Measurements from ENCODE around the gene TMEM156. TPM values are rescaled to one million over a fixed set of nuclear protein-coding genes. Genes with fewer than 3 reads are reported as not detected.

TMEM156 gene
- total RNA-seq, 3 donors from 2014 or later (not counting 1 experiment from before 2014, with no cell fraction given): 13.8 to 22.3 (median 16.8) TPM

- no peak overlapping the region for H3K4me3 Mint-ChIP-seq
- no peaks in the 10 kb centered on the region for H3K4me1 Mint-ChIP-seq
- H3K4me3 ChIP-seq (ENCODE audit: low read length): no peak overlapping the region
- intact Hi-C loops (cut with micrococcal nuclease): no loop called here
- H3K27me3 ChIP-seq (ENCODE audit: control insufficient read depth, insufficient read depth, low read length): no peaks in the 10 kb centered on the region
- no peaks in the 10 kb centered on the region for H3K4me1 ChIP-seq (ENCODE audit: control insufficient read depth, insufficient read depth, low read length)
- ATAC-seq: no peak
- WGBS (ENCODE audit: insufficient coverage): 87% methylated on average over 3 of the region's 3 CpGs
- TF ChIP-seq CTCF (IDR thresholded peaks at IDR 0.05): no peak
- no peak overlapping the region for H3K27ac ChIP-seq (ENCODE audit: low read length)
- no peaks in the 10 kb centered on the region for H3K36me3 ChIP-seq (ENCODE audit: control insufficient read depth, insufficient read depth, low read length)
- H3K27me3 Mint-ChIP-seq (ENCODE audit: low read depth in 2 of 2): no peaks in the 10 kb centered on the region
- no peaks in the 10 kb centered on the region for H3K9me3 ChIP-seq (ENCODE audit: control insufficient read depth, insufficient read depth, low read length)
- H3K27ac Mint-ChIP-seq: no peak overlapping the region
- no peaks in the 10 kb centered on the region for H3K36me3 Mint-ChIP-seq
- DNase-seq: no peak
- H3K9me3 Mint-ChIP-seq: no peaks in the 10 kb centered on the region
Measured at GRCh38 chr4:38921151-38921550, 111.1 kb downstream of the TMEM156 start.

- H3K9me3 Mint-ChIP-seq: no peaks in the 10 kb centered on the region
- no peak overlapping the region for H3K27ac Mint-ChIP-seq
- no peaks in the 10 kb centered on the region for H3K36me3 ChIP-seq (ENCODE audit: control insufficient read depth, insufficient read depth, low read length)
- no peak for TF ChIP-seq CTCF (IDR thresholded peaks at IDR 0.05)
- H3K4me3 ChIP-seq (ENCODE audit: low read length): no peak overlapping the region
- H3K4me1 Mint-ChIP-seq: no peaks in the 10 kb centered on the region
- H3K4me1 ChIP-seq (ENCODE audit: control insufficient read depth, insufficient read depth, low read length): no peaks in the 10 kb centered on the region
- 30% methylated on average over 6 of the region's 6 CpGs for WGBS (ENCODE audit: insufficient coverage)
- H3K4me3 Mint-ChIP-seq: no peak overlapping the region
- ATAC-seq: no peak
- no peaks in the 10 kb centered on the region for H3K36me3 Mint-ChIP-seq
- intact Hi-C loops (cut with micrococcal nuclease): no loop called here
- H3K9me3 ChIP-seq (ENCODE audit: control insufficient read depth, insufficient read depth, low read length): no peaks in the 10 kb centered on the region
- H3K27me3 ChIP-seq (ENCODE audit: control insufficient read depth, insufficient read depth, low read length): no peaks in the 10 kb centered on the region
- DNase-seq: peak in 1 of 2 donors; percentile 11
- H3K27ac ChIP-seq (ENCODE audit: low read length): no peak overlapping the region
- no peaks in the 10 kb centered on the region for H3K27me3 Mint-ChIP-seq (ENCODE audit: low read depth in 2 of 2)
Measured at GRCh38 chr4:38920677-38921076, 111.5 kb downstream of the TMEM156 start.

- 87% methylated on average over 2 of the region's 2 CpGs for WGBS (ENCODE audit: insufficient coverage)
- no peaks in the 10 kb centered on the region for H3K9me3 Mint-ChIP-seq
- peaks cover 2 to 4% of the 10 kb centered on the region in 2 donors for H3K4me1 Mint-ChIP-seq
- Histone ChIP-seq H3K9me3 (ENCODE audit: control insufficient read depth, insufficient read depth, low read length) (no peaks in the 10 kb centered on the region), H3K4me1 (ENCODE audit: control insufficient read depth, insufficient read depth, low read length) (no peaks in the 10 kb centered on the region), H3K4me3 (ENCODE audit: low read length) (no peak overlapping the region), H3K36me3 (ENCODE audit: control insufficient read depth, insufficient read depth, low read length) (no peaks in the 10 kb centered on the region), H3K27ac (ENCODE audit: low read length) (no peak overlapping the region), H3K27me3 (ENCODE audit: control insufficient read depth, insufficient read depth, low read length) (no peaks in the 10 kb centered on the region)
- DNase-seq (no peak), ATAC-seq (no peak)
- intact Hi-C loops (cut with micrococcal nuclease): no loop called here
- no peak overlapping the region for H3K4me3 Mint-ChIP-seq
- no peak for TF ChIP-seq CTCF (IDR thresholded peaks at IDR 0.05)
- no peaks in the 10 kb centered on the region for H3K36me3 Mint-ChIP-seq
- H3K27me3 Mint-ChIP-seq (ENCODE audit: low read depth in 2 of 2): no peaks in the 10 kb centered on the region
- H3K27ac Mint-ChIP-seq: no peak overlapping the region
Measured at GRCh38 chr4:38920186-38920585, 112.0 kb downstream of the TMEM156 start.

DNA sequence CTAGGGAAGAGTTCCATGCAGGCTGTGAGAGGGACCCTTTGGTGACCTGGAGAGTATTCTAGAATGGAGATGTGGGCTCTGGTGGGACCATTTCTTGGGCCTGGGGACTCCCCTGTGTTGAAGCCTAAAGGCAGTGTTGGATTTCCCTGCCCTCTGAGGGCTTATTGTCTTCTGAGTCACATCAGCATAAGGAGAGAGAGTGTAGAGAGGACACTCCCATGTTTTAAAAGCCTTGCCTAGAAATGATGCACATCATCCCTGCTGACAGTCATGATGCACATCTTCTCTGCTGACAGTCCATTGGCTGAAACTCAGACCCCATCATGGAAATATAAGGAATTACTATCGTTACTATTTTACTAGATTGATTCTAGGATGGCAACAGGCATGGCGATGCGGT lies 112.7 kb downstream of the TMEM156 start:
- 96% methylated on average over 3 of the region's 3 CpGs for WGBS (ENCODE audit: insufficient coverage)

More for the DNA sequence above, 112.7 kb downstream of the TMEM156 start:
- ATAC-seq (no peak), DNase-seq (no peak)
- TF ChIP-seq CTCF (IDR thresholded peaks at IDR 0.05): no peak
- Mint-ChIP-seq H3K36me3 (no peaks in the 10 kb centered on the region), H3K4me1 (peaks cover 6 to 8% of the 10 kb centered on the region in 2 donors), H3K9me3 (no peaks in the 10 kb centered on the region), H3K4me3 (no peak overlapping the region), H3K27ac (no peak overlapping the region), H3K27me3 (ENCODE audit: low read depth in 2 of 2) (no peaks in the 10 kb centered on the region)
- Histone ChIP-seq H3K9me3 (ENCODE audit: control insufficient read depth, insufficient read depth, low read length) (no peaks in the 10 kb centered on the region), H3K36me3 (ENCODE audit: control insufficient read depth, insufficient read depth, low read length) (no peaks in the 10 kb centered on the region), H3K27me3 (ENCODE audit: control insufficient read depth, insufficient read depth, low read length) (no peaks in the 10 kb centered on the region), H3K27ac (ENCODE audit: low read length) (no peak overlapping the region), H3K4me3 (ENCODE audit: low read length) (no peak overlapping the region), H3K4me1 (ENCODE audit: control insufficient read depth, insufficient read depth, low read length) (no peaks in the 10 kb centered on the region)
- intact Hi-C loops (cut with micrococcal nuclease): no loop called here

Data from natural killer cell (primary cell).